Stimulated activated naive CD4-positive, alpha-beta T cell (primary cell): ENCODE results near the gene HOXA3.

Experiments used
- DNase-seq, 6 experiments: peaks; one replicate each; lab custom pipeline; 2025; lab: John Stamatoyannopoulos, UW

Gene HOXA3

DNA sequence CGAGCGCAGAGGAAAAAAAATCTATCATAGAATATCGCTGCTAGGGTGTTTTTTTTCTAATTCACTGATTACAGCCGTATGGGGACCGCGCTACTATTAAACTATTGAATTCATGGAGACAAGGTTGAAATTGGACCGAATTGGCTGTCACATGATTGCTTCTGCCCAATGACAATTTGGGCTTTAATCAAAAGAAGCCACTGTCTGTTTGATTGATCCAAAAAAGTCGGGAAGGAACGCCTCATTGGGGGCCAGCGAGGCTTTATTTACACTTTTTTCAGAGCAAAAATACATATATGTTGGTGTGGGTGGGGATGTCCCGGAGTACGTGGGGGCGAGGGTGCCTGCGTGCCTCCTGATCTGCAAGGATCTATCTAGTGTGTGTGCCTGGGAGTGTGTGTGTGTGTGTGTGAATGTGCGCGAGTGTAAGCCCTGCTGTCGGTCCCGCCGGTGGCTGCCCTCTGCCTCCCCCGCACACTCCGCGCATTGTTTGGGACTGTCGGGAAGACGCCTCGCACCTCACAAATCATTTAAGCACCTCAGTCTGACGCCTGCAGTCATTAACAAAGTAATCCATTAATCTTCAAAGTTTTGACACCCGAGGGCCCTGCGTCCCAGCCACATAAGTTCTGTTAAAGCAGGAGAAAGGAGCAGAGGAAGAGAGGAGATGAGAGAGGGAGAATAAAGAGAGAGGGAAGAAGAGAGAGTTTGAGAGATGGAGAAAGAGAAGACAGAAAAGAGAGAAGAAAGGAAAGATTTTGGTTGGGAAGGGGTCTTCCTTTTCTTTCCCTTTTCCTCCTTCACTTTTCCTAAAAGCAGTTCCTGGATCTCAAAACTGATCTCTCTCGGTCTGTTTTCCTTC lies 49.6 kb downstream of the HOXA3 start, which contains the start of gene HOXA2:
Gene HOXA2 (minus strand): TSS at position 103 of the 862 bp plus-strand sequence. CDS start 183 bp downstream, outside the sequence.
- DNase-seq, result no peak

DNA sequence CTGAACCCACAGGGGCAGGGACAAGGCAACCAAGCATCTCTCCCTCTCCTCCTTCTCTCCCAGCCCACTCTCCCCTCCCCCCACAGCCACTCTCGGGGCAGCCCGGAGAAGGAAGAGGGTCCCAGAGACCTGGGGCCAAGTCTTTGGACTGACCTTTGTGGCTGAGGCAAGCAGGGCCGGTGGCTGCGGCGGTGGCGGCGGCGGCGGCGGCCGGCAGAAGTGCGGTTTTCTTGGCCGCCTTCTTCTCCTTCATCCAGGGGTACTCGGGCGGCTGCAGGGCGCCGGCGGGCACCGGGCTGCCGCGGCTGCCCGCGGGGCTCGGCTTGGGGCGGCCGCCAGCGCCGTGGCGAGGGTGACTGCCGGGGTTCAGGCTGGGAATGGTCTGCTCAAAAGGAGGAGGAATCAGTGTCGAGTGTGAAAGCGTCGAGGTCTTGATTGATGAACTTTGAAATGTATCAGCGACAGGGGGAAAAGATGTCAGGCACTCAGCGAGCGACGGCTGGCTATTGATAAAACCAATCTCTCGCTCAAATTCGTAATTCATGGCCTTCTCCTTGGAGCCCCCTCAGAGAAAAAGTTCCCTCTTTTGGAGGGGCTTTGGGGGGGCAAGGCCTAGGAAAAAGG lies 50.3 kb downstream of the HOXA3 start:
- no peak for DNase-seq

DNA sequence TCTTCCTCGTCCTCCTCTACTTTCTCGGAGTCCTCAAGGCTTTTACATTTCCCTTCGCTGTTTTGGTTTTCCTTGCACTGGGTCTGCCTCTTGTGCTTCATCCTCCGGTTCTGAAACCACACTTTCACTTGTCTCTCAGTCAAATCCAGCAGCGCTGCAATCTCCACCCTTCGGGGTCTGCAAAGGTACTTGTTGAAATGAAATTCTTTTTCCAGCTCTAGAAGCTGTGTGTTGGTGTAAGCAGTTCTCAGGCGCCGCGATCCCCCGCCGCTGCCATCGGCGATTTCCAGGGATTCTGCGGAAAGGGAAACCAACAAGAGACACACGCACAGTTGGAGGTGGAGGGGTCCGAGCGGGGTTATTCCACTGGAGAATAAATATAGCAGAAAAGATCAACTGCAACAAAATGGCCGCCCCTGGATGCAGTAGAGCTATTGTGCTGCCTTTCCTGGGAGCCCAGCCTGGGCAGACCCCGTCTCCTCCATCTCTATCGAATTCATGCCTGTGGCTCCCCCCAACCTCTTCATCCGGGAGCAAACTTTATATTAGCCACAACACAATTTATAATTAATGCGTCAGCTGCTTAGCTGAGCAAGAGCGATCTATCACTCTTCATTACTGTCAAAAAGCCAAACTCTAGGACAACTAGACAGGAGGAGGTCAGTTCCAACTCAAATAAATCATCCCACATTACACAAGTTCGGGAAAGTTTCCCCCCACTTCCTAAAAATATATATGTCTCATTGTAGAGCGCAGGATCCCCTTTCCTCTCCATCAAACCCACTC lies 51.0 kb downstream of the HOXA3 start:
- no peak for DNase-seq

DNA sequence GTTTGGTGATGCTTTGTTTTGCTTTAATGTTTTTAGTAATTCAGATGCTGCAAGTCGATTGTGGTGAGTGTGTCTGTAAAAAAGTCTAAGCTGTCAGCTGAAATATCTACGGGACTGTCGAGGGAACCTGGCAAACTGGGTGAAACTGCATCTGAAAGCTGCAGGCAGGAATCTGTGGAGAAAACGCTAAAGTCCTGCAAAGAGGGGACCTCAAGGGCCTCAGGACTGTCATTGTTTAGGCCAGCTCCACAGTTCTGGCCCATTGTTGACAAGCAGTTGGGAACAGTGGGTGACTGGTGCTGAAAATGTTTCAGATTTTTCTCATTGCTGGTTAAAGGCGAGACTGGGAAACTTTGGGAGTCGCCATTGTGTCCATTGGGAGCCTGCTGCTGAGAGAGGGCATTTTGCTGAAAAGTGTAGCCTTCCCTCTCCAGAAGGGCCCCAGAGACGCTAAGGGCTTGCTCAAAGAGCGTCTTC lies 51.7 kb downstream of the HOXA3 start:
- DNase-seq, result no peak

DNA sequence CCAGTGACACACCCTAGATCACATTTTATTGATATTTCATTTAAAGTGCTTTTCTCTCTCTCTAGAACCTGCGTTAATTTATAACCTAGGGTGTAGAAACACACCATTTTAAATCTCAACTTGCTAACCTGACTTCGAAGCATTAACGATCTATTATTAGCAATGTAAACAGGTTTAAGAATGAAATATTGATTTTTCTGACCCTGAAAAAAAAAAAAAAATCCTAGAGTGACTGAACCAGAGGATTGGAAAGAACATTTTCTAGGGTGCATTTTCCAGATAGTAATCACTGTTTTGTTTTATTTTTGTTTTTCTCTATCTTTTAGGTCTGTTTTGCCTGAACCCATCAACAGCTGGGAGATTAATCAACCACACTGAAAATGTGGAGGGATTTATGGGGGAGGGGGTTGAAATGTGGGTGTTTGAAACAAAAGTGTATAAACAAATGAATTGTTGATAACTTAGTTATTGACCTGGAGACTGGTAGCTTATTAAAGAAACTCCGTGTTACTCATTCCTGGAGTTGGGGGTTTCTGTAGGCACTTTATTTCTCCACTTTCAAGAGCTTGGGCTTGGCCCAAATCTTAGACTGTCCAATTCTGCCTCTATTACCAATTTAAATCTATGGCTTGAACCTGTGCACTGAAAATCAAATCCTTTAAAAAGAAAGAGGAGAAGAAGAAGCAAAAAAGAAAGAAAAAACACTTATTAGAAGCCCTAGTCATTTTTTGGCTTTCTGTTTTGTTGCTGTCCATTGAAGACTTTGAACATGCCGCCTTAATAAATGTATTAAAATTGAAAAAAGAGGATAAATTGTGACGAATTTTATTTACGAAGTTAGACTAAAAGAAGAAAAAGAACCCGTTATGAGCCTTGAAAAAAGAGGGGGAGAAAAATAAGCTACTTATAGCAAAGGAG lies 52.7 kb downstream of the HOXA3 start:
- DNase-seq, result no peak

DNA sequence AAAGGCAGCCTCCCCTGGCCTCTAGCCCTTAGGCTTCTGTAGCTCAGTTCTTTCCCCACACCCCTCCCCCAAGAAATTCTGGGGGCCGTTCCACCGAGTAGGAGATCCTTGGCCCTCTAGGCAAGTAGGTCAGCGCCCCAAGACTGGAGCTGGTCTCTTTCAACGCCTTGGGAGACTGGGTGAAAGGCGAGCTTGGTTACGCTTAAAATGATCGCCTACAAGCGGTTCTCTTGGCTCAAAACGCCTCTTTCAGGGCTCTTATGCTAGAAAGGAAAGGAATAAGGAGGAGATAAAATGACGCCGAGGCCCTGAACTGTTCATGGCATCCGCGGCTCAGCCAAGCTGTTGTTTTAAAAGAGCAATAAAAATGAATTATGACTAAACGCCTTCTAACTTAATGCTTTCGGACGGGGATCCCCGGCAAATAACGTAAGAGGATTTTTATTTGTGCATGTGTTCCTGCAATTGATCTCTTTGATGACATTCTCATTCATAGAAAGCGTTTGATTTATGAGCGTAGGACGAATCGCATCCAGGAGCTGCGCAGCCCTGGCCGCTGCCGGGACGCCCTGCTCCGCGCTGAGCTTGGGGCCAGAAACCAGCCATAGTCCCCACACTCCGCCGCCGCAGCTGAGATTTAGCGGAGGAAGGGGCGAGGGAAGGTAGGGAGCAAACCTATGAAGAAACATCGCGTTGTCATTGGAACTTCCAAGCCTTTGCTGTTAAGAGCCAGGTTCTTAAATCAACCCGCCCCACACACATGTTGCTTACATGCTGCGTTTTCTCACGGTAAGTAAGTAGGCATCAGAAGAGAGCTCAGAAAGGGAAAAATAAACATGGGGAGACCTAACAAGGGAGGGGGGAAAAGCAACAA lies 53.6 kb downstream of the HOXA3 start:
- DNase-seq, result peak in 1 of 6 experiments; percentile 8

DNA sequence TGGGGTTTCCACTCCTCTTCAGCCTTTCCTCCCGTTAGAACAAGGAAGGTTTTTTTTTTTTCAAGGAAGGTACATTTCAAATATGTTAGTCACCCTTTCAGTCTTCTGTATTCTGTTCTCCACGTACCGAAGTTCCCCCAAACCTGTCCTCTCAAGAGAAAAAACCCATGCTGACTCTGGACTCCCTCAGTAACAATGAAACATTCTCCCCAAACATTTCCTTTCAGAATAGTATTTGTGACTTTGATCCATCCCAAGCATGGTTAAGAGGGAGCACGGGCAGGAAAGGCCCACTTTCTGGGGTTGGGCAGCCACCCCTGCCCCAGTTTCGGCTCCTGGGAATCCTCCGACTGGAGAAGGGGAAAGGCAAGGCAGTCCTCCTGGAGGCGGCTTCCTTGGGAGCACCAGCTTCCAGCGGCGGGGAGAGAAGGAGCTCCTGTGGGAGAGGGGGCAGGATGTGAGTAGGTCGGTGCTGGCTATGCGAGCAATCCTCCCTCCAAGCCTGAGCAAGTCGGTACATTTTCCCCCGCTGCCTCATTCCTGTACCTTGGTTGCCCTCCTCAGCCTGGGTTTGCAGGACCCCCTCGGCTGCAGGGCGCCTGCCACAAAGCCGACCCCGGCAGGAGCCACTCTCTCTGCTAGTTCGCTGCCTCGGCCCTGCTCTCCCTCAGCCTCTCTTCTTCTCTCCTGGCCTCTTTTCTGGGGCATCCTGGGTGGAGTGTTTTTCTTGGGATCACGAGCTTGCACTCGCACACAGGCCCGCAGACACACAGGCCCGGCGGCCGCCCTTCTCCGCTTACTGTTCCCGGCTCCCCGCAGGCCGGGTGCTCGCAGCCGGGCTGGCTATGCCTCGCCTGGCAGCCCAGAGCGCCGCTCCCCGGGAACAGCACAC lies 54.5 kb downstream of the HOXA3 start:
- DNase-seq, result no peak

DNA sequence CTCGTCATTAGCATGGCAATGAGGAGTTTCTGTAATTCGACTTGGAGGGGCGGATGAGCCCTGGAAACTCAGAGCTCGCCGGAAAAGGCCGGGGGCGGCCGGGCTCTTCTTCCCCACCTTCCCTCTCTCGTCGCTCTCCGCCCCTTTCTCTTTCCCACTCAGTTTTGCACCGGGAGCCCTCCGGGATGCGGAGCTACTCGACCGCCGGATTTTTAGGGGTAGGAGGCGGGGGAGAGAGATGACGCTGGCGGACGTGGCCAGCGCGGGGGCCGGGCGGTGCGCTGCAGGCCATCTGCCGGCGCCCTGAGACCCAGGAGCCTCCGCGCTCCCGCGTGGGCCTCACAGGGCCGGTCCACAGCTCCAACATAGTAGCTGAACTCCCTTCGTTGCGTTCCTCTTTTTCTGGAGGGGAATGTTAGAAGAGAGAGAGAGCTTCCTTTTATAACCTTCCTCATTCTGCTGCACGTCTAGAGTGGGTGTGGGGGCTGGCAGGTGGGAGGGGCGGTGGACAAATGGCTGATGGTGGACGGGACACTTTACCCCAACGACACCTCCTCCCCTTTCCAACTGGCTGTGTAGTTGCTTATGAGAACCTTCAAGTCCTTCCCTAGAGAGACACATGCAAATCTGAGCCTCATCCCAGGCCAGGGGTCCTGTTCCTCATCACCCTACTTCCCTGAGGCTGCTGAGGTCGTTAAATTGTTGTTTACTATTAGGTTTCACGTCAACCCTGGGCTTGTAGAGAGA lies 55.4 kb downstream of the HOXA3 start:
- DNase-seq, result peak in 1 of 6 experiments; percentile 26

DNA sequence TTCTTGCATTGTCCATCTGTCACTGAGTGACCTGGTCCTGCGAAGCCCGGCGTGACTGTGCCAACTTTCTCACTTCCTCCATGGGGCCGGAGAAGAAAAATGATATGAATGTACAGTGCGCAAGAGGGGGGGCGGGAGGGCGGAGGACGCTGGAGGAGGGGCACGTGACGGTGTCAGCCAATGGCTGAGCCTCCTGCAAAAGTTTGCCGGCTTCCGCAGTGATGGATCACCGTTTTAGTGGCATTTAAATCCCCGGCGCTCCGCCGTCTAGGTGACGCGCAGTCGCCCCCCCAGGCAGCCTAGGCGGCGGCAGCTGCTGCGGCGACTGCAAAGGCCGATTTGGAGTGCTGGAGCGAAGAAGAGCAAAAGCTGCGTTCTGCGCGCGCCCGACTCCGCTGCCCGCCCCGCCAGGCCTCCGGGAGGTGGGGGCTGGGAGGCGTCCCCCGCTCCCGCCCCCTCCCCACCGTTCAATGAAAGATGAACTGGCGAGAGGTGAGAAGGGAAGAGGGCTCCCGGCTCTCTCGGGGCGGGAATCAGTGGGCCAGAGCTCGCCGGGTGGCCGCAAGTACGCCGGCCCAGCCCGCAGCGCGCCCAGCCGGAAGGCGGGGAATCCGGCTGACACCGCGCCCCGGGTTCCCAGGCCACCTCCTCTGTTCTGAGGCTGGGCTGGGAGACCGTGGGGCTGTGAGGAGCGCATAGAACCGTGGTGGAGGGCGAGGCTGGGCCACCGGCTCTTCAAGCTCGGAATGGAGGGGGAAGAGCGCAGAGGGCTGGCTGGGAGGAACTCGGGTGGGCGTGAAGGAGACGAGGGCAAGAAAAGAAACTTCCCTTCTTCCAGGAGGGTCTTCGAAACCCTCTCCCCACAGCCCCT lies 56.3 kb downstream of the HOXA3 start, which contains the start of gene HOXA1:
Gene HOXA1 (minus strand): TSS at position 104 of the 871 bp plus-strand sequence. CDS start 88 bp downstream, at position 16.
- DNase-seq, result peak; percentile 21 to 70 (median 58)

DNA sequence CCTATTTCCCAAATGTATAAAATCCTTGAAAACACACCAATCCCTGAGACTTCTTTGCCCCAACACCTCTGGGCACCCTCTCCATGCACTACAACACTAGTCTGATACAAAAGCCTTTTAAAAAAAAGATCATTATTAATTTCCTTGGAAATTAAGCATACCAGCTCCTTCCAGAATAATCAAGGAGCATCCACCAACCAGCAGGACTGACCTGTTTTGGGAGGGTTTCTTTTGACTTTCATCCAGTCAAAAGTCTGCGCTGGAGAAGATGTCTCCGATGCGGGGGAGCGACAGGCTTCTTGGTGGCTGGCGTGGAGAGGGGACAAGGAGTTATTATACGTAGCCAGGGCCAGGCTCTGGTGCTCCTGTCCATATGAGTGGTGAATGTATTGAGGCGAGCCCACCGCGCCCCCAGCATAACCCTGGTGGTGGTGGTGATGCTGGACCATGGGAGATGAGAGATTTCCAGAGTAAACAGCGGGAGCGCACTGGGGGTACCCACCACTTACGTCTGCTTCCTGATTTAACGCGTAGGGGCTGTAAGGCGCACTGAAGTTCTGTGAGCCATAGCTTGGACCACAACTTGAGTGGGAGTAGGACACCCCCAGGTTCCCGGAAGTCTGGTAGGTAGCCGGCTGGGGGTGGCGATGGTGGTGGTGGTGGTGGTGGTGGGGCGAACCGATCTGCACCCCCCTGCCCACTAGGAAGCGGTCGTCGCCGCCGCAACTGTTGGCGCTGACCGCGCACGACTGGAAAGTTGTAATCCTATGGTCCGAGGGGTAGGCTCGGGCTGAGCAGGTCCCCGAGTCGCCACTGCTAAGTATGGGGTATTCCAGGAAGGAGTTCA lies 57.1 kb downstream of the HOXA3 start:
- DNase-seq, result no peak

DNA sequence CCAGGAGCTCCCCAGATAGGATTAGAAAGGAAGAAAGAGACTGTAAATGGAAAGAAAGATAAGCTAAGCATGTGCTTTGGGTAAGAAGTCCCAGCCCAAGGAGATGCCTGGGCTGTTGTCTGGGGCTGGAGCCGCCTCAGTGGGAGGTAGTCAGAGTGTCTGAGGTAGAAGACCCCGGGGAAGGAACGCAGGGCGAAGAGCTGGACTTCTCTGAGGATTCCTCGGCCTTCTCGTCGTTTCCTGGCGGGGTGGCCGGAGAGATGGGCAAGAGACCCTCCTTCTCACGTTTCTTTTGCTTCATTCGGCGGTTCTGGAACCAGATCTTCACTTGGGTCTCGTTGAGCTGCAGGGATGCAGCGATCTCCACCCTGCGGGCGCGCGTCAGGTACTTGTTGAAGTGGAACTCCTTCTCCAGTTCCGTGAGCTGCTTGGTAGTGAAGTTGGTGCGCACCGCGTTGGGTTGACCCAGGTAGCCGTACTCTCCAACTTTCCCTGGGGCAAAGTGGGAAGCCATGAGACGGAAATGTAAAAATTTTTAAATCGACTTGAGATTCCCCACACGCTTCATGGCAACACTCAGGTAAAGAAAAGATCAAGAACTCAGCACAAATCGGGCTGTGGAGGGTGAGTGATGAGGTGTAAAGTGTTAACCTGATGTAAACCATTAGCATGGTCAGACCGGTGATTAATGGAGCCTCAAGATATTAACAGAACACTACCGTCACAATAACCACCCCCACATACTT lies 57.9 kb downstream of the HOXA3 start:
- DNase-seq, result no peak

DNA sequence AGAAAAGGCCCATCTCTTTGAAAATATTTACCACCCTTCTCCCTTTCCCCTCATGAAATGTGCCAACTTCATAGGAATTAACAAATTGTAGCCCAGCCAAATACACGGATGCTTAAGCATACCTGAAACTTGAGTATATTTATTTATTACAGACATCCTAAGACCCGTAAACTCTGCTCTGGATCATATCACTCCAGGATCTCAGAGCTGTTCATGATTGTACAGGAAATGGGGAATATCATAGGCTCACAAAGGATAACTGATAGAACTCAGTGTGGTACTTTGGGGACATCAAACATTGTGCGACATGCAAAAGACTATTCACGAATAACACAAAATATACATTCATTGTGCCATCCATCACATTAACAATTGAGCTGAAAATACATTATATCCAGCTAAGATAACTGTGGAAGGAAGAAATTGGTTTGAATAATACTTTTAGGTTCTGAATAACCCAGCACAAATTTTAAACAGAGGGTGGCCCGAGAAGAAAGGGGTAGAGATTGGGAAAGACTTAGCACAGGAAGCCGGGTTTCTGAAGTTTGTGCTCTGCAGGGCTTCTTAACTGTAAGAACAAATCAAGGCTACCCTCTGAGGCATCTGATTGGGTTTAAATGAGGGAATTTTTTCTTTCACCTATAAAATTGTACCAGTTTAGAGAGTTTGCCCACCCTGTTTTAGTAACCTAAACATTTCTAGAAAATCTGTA lies 59.0 kb downstream of the HOXA3 start:
- no peak for DNase-seq

DNA sequence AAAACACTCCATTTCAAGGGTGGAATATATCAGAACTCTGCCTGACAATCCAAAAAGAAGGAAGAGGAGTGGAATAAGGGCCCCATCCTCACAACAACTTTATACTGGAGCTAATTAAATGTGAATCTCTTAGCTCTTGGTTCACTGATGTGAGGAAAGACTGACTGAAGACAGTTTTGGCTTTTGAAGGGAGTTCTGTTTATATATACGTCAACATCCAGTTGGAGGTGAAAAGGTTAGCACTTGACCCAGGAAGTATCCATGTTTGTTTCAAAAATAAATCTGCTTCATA lies 59.6 kb downstream of the HOXA3 start:
- no peak for DNase-seq

DNA sequence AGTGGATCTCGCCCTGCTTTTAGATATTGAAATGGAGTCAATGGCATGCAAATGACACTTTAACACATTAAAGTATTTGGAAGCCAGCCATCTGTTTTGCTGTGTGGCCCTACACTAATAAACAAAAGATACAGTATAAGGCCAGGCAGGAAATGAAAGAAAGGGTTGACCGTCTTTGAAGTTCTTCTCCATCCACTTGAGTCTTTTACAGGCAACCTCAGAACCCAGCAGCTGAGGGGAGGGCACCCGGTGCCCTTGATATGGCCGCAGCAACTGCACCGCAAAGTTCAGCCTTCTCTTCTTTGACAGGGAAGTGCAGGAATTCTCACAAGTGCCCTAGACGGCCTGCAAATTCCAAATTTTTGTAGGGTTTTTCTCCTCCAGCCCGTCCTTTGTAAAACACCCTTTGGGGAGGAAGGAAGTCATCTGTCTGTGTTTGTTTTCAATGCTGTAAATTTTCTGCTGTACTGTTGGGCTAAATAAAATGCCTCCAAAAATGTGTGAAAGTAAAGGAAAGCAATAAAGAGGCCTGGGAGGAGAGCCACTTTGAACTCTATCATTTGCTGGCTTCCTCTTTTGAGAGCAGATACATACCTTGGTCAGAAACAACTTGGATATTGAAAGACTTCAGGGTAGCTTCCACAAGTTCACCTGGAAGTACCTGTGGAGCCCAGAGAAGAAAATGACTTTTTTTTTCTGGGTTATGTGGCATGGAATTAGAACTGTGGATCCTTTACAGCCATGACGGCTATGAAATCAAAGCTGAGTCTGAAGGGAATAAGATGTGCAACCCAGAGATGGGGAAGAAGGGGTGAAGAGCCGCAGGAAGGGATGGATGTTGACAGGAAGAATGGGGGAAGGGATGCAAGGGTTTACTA lies 60.2 kb downstream of the HOXA3 start:
- DNase-seq, result no peak
